ENCODE measurements around the gene MAPRE2. TPM values are rescaled to one million over a fixed set of nuclear protein-coding genes. Genes with fewer than 3 reads are reported as not detected.

MAPRE2 gene
- polyA plus RNA-seq, 3 donors = 25.4 to 33.6 (median 28.2) TPM

DNA sequence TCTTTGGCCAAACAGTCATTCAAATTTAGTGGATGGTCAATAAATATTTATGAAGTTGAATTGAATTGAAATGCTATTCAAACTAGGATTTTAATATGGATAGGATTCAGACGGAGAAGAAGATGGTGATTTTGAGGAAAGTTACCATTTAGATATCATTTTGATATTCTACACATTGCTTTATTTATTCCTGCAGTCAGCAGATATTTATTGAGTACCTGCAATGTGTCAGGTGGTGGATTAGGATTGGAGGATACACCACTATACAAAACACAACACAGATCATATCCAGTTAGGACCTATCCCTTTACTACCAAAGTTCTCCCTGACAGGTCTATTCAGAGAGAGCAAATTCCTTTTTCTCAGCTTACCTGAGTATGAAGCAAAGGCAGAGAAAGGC, 38.8 kb downstream of the MAPRE2 start:
- DNase-seq (ENCODE audit: extremely low read depth in 1 of 11, low read depth in 9 of 11, low spot score in 4 of 11) = no peak

DNA sequence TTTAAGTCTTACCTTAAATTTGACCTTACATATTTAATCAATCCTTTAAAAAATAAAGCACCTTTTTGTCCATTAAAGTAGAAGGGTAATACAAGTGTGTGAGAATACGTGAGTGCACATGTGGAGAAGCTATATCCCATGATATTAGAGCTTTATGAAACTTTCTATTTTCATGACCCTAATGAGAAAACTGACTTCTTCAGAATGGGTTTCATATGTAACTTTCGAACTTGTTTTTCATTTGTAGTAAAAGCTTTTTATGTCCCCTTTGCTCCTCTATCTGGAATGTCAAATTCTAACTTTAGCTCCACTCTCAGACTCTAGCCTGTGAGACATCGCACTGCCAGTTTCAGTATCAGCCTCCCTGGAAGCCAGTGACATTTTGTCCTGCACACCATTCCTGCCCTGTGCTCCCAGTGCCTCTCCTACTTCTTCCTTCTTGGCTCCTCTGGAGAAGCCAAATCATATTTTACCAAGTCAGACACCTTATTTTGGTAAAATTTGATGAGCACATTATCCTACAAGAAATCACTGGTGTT, 42.0 kb downstream of the MAPRE2 start:
- DNase-seq (ENCODE audit: extremely low read depth in 1 of 11, low read depth in 9 of 11, low spot score in 4 of 11) = no peak

DNA sequence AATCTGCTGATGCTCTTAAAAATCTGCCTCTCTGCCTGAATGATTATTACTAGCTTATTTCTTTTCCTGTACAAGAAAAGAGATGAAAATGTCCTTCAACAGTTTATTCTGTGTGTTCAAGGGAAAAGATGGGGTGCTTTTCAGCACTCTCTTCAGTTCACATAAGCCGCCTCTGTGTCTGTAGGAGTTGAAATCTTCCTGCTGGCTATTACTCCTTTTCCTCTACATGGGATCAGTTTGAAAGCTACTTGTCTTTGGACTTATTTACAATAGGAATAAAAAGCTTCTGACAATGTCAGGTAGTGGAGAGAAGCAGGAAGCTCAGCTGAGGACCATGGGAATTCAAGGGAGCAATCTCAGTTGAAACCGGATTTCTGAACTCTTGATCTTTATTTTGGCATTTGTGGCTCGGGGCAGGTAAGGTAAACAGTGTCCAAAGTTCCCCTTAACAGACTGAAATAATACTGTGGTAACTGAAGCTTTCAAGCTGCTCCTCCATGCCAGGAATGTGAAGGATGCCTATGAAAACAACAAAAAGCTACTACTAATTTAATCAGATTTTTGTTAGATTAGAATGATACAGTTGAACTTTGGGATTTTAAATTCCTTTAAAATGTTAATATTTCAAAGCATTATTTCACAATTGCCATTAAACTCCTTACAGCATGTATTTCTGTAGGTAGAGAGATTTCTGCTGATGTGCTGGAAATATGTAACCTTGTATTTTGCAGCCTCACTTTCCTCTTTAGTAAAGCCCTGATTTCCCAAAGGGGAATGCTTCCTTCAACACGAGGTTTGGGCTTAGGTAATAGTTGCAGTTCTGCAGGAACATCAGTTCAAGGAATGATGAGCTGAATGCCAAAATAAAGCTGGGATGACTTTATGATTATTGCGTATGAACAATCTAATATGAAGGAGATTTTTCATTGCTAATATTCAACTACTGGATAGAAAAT, 43.6 kb downstream of the MAPRE2 start:
- DNase-seq (ENCODE audit: extremely low read depth in 1 of 11, low read depth in 9 of 11, low spot score in 4 of 11) = peak in 1 of 11 donors; percentile 12

DNA sequence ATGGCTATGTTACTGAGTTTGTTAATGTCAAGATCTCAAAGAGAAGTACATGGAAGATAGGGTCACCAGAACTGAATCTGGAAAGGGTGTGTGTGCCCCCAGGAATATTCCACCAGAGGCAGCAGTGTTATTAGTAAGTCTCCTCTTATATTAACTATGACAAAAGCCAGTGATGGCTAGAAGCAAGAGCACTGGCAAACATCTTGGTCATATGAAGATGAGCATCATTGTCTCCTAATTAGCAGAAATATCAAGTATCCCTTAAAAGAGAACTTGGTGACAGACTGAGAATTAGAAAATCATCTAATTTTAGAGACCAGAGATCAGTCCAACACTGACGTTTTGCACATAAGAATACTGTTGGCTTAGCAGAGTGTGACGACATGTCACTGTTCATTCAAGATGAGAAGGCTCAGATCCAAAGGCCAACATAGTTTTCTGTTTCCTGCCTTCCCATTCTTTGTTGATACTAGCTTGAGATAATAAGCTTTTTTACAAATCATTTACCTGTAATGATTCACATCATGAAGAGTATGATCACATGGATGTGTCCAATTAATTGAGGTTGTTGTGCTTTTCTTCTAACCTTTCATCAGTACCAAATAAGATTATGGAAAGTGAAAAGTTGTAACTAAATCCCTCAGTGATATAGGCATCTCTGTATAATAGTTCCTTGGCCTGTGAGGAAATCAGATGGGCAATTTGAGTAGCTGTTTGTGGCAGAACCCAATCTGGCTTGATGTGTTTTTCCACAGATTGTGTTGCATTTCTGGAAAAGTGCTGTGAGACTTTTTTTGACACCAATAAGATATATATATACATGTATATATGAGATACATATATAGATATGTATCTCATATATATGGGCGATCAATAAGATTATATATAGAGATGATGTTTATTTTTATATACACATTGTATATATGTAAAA, 44.5 kb downstream of the MAPRE2 start:
- DNase-seq (ENCODE audit: extremely low read depth in 1 of 11, low read depth in 9 of 11, low spot score in 4 of 11) = no peak

DNA sequence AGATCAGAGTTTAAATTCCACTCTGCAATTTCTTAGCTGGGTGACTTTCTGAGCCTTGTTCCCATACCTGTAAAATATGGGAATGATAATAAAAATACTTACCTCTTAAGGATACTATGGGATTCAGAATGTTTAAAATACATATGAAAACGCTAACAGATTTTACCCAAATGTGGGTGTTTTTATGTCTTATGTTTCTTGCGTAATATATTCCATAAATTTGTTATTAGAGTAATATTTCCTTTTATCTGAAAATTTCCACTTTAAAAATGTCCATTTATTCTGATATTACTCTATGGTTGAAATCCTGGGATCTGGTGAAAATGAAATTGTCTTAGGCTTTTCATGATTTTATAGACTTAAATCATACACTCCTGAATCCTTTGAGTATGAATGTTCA, 45.5 kb downstream of the MAPRE2 start:
- DNase-seq (ENCODE audit: extremely low read depth in 1 of 11, low read depth in 9 of 11, low spot score in 4 of 11) = no peak

DNA sequence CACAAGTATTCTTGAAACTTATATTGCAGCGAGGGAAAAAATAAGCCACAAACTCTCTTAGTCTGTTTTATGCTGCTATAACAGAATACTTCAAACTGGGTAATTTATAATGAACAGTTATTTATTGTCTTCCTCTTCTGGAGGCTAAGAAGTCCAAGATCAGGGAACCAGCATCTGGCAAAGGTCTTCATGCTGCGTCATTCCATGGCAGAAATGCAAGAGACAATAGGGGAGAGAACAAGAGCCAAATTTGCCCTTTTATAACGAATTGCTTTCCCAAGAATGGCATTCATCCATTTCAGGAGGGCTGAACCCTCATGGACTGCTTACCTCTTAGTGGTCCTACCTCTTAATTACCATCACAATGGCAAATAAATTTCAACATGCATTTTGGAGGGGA, 46.5 kb downstream of the MAPRE2 start:
- DNase-seq (ENCODE audit: extremely low read depth in 1 of 11, low read depth in 9 of 11, low spot score in 4 of 11) = no peak

DNA sequence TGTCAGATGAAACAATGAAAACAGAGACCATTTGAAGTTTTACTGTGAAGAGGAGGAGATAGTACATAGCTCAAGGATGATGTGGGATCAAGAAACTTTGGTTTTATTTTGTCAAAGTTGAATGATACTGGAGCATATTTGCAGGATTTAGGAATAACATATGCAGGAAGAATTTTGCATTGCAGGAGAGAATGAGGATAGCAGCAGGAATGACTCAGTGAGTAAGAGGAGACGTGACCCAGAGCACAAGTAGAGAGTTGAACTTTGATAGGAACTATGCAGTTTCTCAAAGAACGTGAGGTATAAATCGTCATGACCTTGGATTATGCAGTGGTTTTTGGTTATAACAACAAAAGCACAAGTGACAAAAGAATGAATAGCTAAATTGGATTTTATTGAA, 47.7 kb downstream of the MAPRE2 start:
- DNase-seq (ENCODE audit: extremely low read depth in 1 of 11, low read depth in 9 of 11, low spot score in 4 of 11) = no peak

DNA sequence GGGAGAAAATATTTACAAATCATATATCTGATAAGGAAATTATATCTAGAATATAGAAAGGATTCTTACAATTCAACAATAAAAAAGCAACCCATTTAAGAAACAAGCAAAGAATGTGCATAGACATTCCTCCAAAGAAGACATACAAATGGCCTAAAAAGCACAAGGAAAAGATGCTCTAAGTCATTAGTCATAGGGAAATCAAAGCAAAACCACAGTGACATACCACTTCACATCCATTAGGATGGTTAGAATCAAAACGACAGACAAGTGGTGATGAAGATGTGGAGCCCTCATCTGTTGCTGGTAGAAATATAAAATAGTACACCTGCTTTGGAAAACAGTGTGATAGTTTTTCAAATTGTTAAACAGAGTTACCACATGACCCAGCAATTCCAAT, 48.2 kb downstream of the MAPRE2 start:
- DNase-seq (ENCODE audit: extremely low read depth in 1 of 11, low read depth in 9 of 11, low spot score in 4 of 11) = no peak

DNA sequence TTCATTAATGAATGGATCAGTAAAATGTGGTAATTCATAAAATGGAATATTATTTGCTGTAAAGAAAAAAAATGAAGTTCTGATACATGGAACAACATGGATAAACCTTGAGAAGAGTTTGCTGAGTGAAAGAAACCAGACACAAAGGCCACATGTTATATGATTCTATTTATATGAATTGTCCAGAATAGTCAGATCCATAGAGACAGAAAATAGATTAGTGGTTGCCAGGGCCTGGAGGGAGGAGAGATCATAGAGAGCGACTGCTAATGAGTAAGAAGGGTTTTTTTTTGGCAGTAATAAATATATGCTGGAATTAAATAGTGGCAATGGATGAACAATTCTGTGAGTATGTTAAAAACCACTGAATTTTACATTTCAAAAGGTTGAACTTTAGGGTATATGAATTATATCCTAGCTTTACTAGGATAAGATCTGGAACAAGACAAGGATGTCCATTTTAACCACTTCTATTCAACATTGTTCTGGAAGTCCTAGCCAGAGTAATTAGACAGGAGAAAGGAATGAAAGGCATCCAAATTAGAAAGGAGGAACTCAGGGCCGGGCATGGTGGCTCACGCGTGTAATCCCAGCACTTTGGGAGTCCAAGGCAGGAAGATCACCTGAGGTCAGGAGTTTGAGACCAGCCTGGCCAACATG, 48.8 kb downstream of the MAPRE2 start:
- DNase-seq (ENCODE audit: extremely low read depth in 1 of 11, low read depth in 9 of 11, low spot score in 4 of 11) = no peak

DNA sequence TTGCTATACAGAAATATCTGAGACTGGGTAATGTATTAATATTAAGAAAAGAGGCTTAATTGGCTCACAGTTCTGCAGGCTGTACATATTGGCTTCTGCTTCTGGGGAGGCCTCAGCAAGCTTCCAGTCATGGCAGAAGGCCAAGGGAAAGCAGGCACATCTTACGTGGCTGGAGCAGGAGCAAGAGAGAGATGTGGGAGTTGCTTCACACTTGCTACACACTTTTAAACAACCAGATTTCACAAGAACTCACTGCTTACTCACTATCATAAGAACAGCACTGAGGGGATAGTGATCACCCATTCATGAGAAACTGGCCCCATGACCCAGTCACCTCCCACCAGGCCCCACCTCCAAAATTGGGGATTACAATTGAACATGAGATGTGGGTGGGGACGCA, 50.6 kb downstream of the MAPRE2 start:
- no peak for DNase-seq (ENCODE audit: extremely low read depth in 1 of 11, low read depth in 9 of 11, low spot score in 4 of 11)

DNA sequence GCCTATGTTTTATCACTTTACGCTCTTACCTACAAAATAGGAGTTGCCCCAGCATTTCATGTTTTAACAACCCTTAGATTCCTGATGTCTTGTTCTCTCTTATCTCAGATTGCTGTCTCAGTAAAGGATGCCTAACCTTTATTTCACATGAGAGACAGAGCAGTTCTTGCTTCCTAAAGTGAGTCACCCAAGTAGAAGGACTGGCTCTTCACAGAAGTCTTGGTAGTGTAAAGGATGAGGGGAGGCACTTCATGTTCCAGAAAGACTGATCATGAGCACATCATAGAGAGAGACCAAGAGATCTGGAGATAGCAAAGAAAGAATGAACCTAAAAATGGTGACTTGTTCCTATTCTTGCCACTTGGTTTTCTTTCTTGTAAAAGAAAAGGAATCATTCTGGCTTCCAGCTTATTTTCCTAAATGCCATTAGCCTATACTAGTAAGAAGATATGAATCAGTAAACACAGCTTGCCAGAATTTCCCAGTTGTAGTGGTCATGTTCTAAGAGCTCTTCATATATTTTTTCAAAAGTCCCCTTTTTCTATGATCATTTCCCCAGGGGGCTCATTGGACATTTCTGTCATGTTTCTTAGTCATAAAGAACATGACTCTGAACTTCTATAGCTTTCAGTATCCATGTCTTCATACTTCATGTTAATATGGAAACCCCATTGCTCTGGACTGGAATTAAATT, 54.9 kb downstream of the MAPRE2 start:
- DNase-seq (ENCODE audit: extremely low read depth in 1 of 11, low read depth in 9 of 11, low spot score in 4 of 11) = no peak

DNA sequence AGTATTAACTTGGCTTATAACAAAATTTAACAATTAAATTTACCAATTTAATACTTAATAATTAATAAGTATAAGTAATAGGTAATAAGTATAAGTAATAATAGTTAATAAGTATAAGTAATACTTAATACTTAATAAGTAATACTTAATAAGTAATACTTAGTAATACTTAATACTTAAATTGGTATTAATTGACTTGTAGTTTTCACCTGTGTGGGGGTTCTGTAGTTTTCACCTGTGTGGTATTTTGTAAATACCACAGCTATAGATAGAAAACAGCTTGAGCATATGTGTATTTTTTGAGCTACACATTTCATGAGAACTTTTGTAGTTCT, 55.4 kb downstream of the MAPRE2 start:
- DNase-seq (ENCODE audit: extremely low read depth in 1 of 11, low read depth in 9 of 11, low spot score in 4 of 11) = no peak

DNA sequence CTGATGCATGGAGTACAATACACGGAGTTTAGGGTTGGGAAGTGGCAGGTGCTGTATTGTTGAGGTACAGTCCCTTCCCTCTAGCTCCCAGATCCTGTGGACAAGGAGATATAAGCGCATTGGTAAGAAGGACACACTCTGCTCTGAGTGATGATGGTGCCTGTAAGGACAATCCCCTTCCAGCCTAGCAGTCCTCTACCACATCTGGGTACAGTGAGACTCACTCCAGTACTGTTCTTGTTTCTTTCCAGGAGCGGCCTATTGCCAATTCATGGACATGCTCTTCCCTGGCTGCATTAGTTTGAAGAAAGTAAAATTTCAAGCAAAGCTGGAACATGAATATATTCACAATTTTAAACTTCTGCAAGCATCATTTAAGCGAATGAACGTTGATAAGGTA, 56.0 kb downstream of the MAPRE2 start:
- DNase-seq (ENCODE audit: extremely low read depth in 1 of 11, low read depth in 9 of 11, low spot score in 4 of 11) = no peak

DNA sequence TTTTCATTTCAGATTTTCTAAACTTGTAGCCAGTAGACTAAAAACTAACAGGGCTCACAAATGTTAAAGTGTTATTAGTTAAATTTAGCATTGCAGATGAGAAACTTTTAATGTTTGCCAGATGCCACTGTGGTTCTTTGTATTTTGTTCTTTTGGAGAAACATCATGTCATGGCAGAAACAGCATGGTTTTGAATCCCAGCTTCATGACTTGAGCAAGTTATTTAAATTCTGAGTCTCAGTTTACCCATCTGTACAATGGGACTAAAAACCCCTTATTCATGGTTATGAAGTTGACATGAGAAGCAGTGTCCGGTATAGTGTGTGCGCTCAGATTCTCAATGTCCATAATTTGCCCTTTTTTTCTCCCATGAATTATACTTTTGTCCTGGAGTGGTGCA, 56.5 kb downstream of the MAPRE2 start:
- no peak for DNase-seq (ENCODE audit: extremely low read depth in 1 of 11, low read depth in 9 of 11, low spot score in 4 of 11)

DNA sequence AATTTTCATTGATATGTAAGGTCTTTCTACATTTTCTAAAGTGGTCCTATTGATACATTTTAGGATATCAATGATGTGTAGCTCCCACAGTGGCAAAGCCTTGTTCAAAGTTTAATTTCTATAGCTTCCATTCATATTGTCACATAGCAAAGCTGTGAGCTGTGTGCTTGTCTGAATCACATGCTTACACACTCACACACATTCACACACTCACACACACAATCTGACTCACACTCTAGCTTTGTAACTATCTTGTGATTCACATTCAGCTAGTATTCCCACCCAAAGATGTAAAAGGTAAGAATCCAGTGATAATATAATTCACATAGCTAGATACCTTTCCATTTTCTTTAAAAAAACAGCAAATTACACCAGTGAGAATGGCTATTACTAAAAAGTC, 58.7 kb downstream of the MAPRE2 start:
- no peak for DNase-seq (ENCODE audit: extremely low read depth in 1 of 11, low read depth in 9 of 11, low spot score in 4 of 11)

DNA sequence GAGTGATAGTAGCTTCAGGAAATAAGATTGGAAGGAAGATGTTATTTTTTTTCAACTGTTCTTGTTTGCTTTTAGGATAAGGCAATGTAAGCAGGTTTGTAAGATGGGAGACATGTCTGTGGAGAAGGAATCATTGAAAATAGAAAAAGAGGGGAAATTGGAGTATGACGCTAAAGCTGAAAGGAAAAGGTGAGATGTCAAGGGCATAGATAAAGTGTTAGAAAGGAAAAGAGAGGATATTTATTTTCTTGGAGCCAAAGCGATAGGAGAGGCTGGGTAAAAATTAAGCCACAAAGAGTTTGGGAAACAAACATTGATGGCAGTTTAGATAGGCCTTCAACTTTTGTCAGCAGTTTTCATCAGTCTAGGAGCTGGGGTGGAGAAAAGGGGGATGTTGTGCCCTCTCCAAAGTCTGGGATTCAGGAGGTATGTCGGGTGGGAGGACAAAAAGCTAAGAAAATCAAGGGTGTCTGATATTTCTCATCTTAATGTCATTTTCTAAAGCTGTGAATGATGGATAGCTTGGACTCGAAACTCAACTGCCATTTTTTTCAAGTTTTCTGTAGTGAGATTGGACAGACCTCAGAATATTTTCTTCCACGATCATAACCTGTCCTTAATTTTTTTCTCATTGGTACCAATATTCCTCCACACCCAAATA, 63.3 kb downstream of the MAPRE2 start:
- DNase-seq (ENCODE audit: extremely low read depth in 1 of 11, low read depth in 9 of 11, low spot score in 4 of 11) = no peak

DNA sequence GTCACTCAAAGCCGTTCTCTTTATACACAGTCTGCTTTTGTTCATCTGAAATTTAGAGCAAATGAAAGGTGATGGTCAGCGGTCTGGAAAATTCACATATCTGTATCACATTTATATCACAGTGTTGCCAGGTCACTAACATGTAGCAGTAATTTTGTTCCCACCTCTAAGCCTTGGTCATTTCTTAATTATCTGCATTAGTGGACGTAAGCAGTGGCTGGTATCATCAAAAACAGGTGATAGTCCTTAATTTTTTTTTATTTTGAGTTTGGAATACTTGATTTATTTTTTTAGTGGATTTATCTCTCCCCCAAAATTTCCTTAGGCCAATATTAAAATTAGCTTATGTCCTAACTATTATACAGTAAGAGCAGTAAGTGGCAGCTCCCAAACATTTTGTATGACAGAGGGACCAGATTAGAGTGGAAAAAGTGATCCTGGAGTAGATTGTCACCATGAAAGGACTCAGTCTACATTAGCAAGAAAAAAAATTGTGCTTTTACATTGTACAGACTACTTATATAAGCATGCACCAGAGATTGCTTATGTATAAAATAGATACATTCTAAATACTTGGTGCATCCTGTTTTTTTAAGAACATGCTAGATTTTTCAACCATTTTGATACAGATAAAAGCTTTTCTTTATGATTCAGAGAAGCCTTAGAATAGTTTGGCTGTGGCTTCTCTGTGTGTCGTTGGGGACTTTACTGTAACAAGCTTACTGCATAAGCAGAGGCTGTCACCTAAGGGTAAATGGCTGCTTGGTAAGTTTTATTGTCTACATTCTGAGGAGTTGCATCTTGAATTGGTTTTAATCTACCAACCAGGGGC, 65.0 kb downstream of the MAPRE2 start:
- no peak for DNase-seq (ENCODE audit: extremely low read depth in 1 of 11, low read depth in 9 of 11, low spot score in 4 of 11)

DNA sequence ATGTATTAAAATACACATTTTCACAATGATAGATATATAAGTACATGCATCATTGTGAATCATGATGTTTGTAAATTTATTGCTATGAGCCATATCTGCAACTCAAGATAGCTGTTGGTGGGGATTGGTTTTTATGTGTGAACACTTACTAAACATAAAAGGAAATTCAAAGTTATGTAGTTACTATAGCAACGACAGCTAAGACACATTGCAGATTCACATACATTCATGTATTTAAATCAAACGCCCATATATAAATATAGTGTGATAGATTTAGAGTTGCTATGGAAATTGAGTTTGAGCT, 65.6 kb downstream of the MAPRE2 start:
- DNase-seq (ENCODE audit: extremely low read depth in 1 of 11, low read depth in 9 of 11, low spot score in 4 of 11) = no peak

Data from renal cortex interstitium (tissue), 11 donors.